ENCODE results near the gene CCDC9B.

CCDC9B gene

GRCh38 chr15:40355976-40356585 is 15.3 kb upstream of the CCDC9B start:
- DNase-seq (ENCODE audit: low spot score): no peak

GRCh38 chr15:40354408-40355171 is 13.9 kb upstream of the CCDC9B start:
- DNase-seq (ENCODE audit: low spot score): no peak
- no peak for TF ChIP-seq CTCF (IDR thresholded peaks at IDR 0.05; ENCODE audit: extremely low read depth, missing control alignments)

More at GRCh38 chr15:40355976-40356585, 15.3 kb upstream of the CCDC9B start:
- TF ChIP-seq CTCF (IDR thresholded peaks at IDR 0.05; ENCODE audit: extremely low read depth, missing control alignments): no peak

GRCh38 chr15:40353697-40354096 is 13.0 kb upstream of the CCDC9B start:
- TF ChIP-seq CTCF (IDR thresholded peaks at IDR 0.05; ENCODE audit: extremely low read depth, missing control alignments): no peak
- no peak for DNase-seq (ENCODE audit: low spot score)

GRCh38 chr15:40352281-40352901 is 11.7 kb upstream of the CCDC9B start:
- TF ChIP-seq CTCF (IDR thresholded peaks at IDR 0.05; ENCODE audit: extremely low read depth, missing control alignments): no peak

GRCh38 chr15:40349163-40349562 is 8.4 kb upstream of the CCDC9B start:
- DNase-seq (ENCODE audit: low spot score): no peak

More at GRCh38 chr15:40352281-40352901, 11.7 kb upstream of the CCDC9B start:
- DNase-seq (ENCODE audit: low spot score): no peak

GRCh38 chr15:40348474-40348870 is 7.7 kb upstream of the CCDC9B start:
- no peak for DNase-seq (ENCODE audit: low spot score)
- no peak for TF ChIP-seq CTCF (IDR thresholded peaks at IDR 0.05; ENCODE audit: extremely low read depth, missing control alignments)

More at GRCh38 chr15:40349163-40349562, 8.4 kb upstream of the CCDC9B start:
- TF ChIP-seq CTCF (IDR thresholded peaks at IDR 0.05; ENCODE audit: extremely low read depth, missing control alignments): no peak
